Raji (cell line): ENCODE measurements around the gene MRPL53.

Source experiments
- POLR2A ChIP-seq: IDR thresholded peaks from 2 replicates; pipeline ENCODE4 v1.6.1; 2011; ENCODE audit warnings: low read depth, low read length, control low read depth; ENCODE audit not compliant: insufficient read depth

Gene MRPL53

DNA sequence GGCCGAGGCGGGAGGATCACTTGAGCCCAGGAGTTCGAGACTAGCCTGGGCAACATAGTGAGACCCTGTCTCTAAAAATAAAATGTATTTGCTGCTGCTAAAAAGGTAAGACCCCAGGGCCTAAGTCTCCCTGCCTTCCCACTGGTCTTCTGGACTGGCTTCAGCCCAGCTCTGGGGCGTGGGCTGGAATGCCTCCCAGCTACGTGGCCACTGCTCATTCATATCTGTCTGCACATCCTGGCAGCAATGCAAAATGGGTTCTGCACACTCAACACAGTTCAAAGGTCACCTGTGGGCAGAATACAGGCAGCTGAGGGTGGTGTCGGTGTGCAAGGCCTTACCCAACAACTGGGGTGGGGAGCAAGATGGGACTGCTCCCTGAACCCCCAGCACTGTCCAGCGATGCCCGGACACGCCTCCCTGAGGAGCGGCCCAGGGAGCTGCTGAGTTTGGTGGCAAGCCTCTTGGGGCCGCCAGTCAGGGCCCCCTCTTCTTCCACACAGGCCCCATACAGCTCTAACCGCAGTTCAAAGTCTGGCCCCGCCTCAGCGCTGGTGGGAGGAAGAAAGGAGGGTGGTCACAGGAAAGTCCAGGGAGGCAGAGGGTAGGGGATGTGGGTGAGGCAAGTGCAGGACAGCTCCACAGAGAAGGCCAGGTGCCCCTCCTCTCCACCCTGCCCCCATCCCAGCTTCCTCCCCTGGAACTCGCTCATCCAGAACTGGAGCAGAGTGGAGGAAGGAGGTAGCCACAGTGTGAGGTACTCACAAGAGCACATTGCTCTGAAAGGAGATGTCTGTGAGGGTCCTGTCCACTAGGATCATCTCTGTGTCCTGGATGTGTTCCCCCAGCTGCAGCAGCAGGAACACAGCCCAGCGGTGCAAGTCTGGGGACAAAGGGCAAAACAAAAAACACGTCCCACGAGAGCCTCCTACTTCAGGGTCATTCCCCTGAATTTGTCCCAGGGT, 42.7 kb downstream of the MRPL53 start:
- no peak for TF ChIP-seq POLR2A

DNA sequence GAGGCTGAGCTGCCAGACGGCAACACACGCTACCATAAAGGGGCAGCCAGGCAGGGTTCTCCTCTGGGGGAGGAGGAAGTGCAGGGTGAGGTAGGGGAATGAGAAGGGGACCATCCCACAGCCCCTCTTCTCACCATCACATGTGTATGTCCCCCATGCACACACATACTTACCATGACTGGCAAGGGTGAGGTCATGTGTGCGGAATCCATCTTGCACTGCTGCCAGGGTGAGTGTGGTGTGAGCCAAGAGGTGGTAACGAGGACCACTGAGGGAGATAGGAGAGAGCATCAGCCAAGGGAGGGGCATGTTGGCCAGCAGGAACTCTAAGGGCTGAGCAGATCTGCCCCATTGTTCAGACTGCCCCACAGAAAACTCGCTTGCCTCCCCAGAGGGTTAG, 43.8 kb downstream of the MRPL53 start:
- TF ChIP-seq POLR2A = no peak

DNA sequence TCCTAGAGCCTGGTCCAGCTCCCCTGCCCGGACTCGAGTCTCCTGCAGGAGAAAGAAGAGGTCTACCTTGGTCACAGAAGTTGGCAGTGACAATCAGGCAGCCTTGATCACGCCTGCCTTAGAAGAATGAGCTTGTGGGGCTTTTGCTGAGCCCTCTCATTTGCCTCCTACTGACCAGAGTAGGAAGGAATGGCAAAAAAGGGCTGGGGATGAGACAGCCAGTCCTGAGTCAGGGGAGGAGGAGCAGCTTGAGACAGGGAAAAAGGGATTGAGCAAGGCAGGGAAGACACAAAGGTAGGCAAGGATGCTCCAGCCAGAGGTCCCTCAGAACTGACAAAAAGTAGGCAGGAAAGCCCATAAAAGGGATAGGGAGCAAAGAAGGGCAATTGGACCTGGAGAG, 44.9 kb downstream of the MRPL53 start:
- no peak for TF ChIP-seq POLR2A

DNA sequence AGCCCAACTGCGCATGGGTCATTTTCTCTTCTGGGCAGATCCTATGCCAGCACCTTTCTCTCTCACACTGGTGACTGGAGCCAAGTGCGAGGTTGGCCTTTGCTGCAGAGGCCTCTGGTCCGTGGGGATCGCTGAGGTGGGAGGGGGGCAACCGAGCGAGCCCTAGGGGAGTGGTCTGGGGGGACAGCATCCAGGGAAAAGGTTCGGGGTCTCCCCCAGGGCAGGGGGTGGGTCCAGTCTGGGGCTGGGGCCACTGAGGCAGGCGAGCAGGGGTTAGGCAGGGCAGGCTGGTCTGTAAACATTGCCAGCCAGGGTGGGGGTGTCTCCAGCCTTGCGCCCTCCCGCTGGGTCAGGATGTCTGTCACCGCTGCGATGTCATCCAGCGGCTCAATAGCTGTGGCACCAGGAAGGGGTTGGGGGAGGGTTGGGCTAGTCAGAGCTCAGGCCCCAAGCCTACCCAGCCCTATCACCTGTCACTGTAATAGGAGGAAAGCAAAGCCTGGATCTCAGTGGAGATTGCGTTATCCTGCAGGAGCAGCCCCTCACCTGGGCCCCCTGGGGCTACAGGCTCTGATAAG, 46.2 kb downstream of the MRPL53 start:
- TF ChIP-seq POLR2A = no peak

DNA sequence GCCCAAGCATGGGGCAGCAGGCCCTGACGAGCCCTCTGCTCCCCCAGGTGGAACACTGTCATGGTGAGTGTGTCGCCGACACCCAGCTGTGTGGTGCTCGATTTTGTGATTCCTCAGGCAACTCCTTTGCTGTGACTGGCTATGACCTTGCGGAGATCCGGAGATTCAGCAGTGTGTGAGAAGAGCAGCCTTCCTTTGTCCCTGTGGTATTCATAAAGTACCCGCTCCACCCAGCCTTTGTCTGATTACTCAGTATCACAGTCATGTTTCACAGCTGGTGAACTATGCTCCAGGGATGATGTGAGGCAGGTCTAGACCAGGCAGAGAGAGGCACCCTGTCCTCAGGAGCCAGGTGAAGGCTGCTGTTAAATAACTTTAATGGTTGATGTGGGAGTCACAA, 47.0 kb downstream of the MRPL53 start:
- TF ChIP-seq POLR2A = no peak

DNA sequence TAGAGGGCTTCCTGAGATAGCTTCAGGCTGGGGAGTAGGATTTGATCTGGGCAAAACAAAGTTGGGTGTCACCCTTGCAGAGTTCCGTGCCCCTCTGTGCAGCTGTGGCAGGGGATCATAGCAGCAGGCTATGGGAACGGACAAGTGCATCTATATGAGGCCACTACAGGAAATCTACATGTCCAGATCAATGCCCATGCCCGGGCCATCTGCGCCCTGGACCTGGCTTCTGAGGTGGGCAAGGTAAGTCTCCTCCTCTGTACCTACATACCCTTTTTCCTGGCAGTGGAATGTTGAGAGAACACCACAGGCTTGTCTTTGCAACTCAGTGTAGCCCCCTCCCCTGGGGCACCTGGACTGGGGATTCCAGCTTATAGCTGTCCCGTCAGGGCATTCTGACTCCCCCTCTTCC, 47.5 kb downstream of the MRPL53 start:
- TF ChIP-seq POLR2A = no peak

DNA sequence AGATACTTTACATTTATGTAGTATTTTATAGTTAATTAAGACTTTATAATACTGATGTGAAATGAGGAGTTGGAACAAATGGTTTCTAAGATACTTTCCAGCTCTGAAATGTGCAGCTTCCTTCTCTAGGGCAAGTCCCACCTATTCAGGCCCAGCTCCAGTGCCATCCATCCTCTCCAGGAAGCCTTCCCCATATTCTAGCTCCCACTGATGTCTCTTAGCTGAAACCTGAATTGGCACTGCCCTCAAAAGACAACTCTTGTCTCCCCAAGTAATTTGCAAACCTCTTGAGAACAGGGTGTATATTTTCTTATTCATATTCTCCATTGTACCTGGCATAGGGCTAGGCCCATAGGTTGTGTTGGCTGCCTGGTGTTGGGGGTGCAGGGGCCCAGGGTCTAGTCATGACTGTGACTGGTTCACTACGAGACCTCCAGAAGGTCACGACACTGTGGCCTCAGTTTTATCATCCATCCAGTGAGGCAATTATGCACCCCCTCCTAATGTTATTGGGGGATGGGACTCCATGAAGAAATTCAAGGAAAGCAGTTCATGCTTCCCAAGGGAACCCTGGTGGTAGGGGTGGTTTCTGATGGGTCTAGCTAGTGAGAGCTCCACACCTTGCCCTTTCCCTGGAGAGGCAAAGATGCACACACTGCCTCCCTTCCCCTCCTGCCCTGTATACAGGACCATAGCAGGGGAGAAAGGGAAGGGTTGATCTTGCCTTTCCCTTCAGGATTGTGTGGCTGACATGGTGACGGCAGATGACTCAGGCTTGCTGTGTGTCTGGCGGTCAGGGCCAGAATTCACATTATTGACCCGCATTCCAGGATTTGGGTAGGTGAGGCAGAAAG, 48.1 kb downstream of the MRPL53 start:
- TF ChIP-seq POLR2A = no peak

DNA sequence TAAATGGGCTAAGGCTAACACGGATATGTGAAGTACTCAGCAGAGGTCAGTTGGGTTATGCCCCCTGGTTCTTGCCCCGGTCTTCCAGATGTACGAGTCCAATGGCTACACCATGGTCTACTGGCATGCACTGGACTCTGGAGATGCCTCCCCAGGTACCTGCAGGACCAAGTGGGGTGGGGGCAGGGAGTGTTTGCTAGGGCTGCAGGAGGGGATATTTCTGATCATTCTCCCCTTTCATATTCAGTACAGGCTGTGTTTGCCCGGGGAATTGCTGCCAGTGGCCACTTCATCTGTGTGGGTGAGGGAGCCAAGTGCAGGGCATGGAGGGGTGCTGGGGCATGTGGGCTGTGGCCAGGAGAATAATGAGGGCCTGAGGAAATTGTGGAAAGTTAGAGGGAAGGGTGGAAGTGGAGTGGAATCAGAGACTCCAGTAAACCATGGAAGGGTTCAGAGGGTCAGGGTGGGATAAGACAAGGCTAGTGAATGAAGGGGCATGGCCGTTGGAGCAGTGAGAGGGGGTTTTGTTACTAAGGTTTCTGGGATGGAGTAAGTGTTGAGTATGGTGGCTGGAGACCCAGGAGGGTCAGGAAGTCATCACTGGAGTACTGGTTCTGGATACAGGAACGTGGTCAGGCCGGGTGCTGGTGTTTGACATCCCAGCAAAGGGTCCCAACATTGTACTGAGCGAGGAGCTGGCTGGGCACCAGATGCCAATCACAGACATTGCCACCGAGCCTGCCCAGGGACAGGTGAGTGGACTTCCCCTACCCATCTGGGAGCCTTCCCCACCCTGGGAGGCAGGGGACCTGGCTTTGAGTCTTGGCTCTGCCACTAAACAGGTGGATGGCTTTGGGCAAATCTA, 49.0 kb downstream of the MRPL53 start:
- TF ChIP-seq POLR2A = no peak
